Esophagus squamous epithelium (tissue), 4 donors: Measurements from ENCODE around the gene ARPC2.

Source experiments
- CTCF ChIP-seq, 6 experiments: fragments of 450-650 bp in 4 of 6; fragments of 200-600 bp in 2 of 6; sonication (generic) in 2 of 6; IDR thresholded peaks; one replicate each; pipeline ENCODE4 v1.5.1; 2016 to 2019; ENCODE audit warnings: antibody characterized with exemption in 6 of 6, mild to moderate bottlenecking in 4 of 6, moderate library complexity in 4 of 6
- POLR2A ChIP-seq, 4 donors: fragments of 450-650 bp; IDR thresholded peaks; one replicate each; pipeline ENCODE4 v1.6.1; 2017; ENCODE audit warnings: antibody characterized with exemption in 4 of 4, mild to moderate bottlenecking in 4 of 4, moderate library complexity in 3 of 4

GRCh38 chr2:218257390-218257981 lies 40.5 kb downstream of the ARPC2 start:
- TF ChIP-seq CTCF (IDR thresholded peaks at IDR 0.05) (peak; percentile 38 to 75 (median 56)), POLR2A (IDR thresholded peaks at IDR 0.05) (no peak)
